BE2C (cell line): ENCODE data around the gene NDUFA6.
"Not testable (repeated sequence)": the region's sequence is repeated elsewhere in the genome, so short reads cannot be mapped to it uniquely, and the experiment has no call there.

Experiments
- DNase-seq: peaks from one replicate; pipeline ENCODE4 v3.0.0-alpha.2; 2020
- H3K27me3 ChIP-seq: fragments of 250-450 bp; sonication (Bioruptor Pico); 2 replicates; pipeline ENCODE4 v1.5.1; 2020; ENCODE audit warnings: mild to moderate bottlenecking
- H3K36me3 ChIP-seq: fragments of 250-450 bp; sonication (Bioruptor Pico); 2 replicates; pipeline ENCODE4 v1.5.1; 2020; ENCODE audit warnings: mild to moderate bottlenecking
- H3K4me1 ChIP-seq: fragments of 250-450 bp; sonication (Bioruptor Pico); 2 replicates; pipeline ENCODE4 v1.5.1; 2020
- H3K4me3 ChIP-seq: 2 replicates; pipeline ENCODE4 v1.5.1; 2011; ENCODE audit warnings: low read depth, low read length
- H3K9me3 ChIP-seq: fragments of 250-450 bp; sonication (Bioruptor Pico); 2 replicates; pipeline ENCODE4 v1.5.1; 2020
- CTCF ChIP-seq: IDR thresholded peaks from 2 replicates; pipeline ENCODE4 v1.5.1; 2012; ENCODE audit warnings: mild to moderate bottlenecking, low read depth, low read length

NDUFA6 gene

GRCh38 chr22:42132457-42132856, 41.9 kb upstream of the NDUFA6 start:
- DNase-seq: no peak
- H3K9me3 ChIP-seq: no peaks in the 10 kb centered on the region
- no peak for TF ChIP-seq CTCF

GRCh38 chr22:42131562-42131961, 41.0 kb upstream of the NDUFA6 start:
- Histone ChIP-seq H3K36me3 (no peaks in the 10 kb centered on the region), H3K27me3 (no peaks in the 10 kb centered on the region), H3K9me3 (no peaks in the 10 kb centered on the region), H3K4me3 (no peak overlapping the region), H3K4me1 (no peaks in the 10 kb centered on the region)
- no peak for DNase-seq
- no peak for TF ChIP-seq CTCF

More at GRCh38 chr22:42132457-42132856, 41.9 kb upstream of the NDUFA6 start:
- H3K4me3 ChIP-seq: no peak overlapping the region
- H3K4me1 ChIP-seq: no peaks in the 10 kb centered on the region
- H3K27me3 ChIP-seq: no peaks in the 10 kb centered on the region
- H3K36me3 ChIP-seq: no peaks in the 10 kb centered on the region

- H3K27me3 ChIP-seq, DNase-seq, H3K4me3 ChIP-seq, H3K9me3 ChIP-seq, H3K36me3 ChIP-seq, H3K4me1 ChIP-seq: not testable (repeated sequence)
Observed at GRCh38 chr22:42130639-42131431, 40.3 kb upstream of the NDUFA6 start, which contains the start of gene CYP2D6. Gene CYP2D6 (minus strand): TSS chr22:42130810. CDS start chr22:42130791, 19 bp downstream.

GRCh38 chr22:42130182-42130581, 39.6 kb upstream of the NDUFA6 start:
- not testable (repeated sequence) for H3K27me3 ChIP-seq, H3K36me3 ChIP-seq, H3K9me3 ChIP-seq, H3K4me3 ChIP-seq, H3K4me1 ChIP-seq, DNase-seq

GRCh38 chr22:42128776-42129694, 38.5 kb upstream of the NDUFA6 start:
- H3K4me1 ChIP-seq, H3K27me3 ChIP-seq, DNase-seq, H3K4me3 ChIP-seq, H3K36me3 ChIP-seq, H3K9me3 ChIP-seq: not testable (repeated sequence)

GRCh38 chr22:42128007-42128406, 37.4 kb upstream of the NDUFA6 start:
- not testable (repeated sequence) for H3K27me3 ChIP-seq, DNase-seq, H3K4me1 ChIP-seq, H3K4me3 ChIP-seq, H3K36me3 ChIP-seq, H3K9me3 ChIP-seq

- H3K4me3 ChIP-seq: no peak overlapping the region
- no peak for DNase-seq
- H3K9me3 ChIP-seq: no peaks in the 10 kb centered on the region
- H3K36me3 ChIP-seq: no peaks in the 10 kb centered on the region
- H3K4me1 ChIP-seq: no peaks in the 10 kb centered on the region
- no peak for TF ChIP-seq CTCF
- H3K27me3 ChIP-seq: no peaks in the 10 kb centered on the region
Observed at GRCh38 chr22:42127606-42128005, 37.0 kb upstream of the NDUFA6 start.

GRCh38 chr22:42123529-42123928, 33.0 kb upstream of the NDUFA6 start:
- DNase-seq, H3K4me1 ChIP-seq: not testable (repeated sequence)

GRCh38 chr22:42120231-42121021, 29.9 kb upstream of the NDUFA6 start:
- DNase-seq, H3K4me3 ChIP-seq, H3K4me1 ChIP-seq, H3K9me3 ChIP-seq, H3K27me3 ChIP-seq, H3K36me3 ChIP-seq: not testable (repeated sequence)

More at GRCh38 chr22:42123529-42123928, 33.0 kb upstream of the NDUFA6 start:
- H3K36me3 ChIP-seq, H3K4me3 ChIP-seq, H3K9me3 ChIP-seq, H3K27me3 ChIP-seq: not testable (repeated sequence)
